Measurements from ENCODE around the gene LRP1B.

Gene LRP1B

GRCh38 chr2:140508756-140509155 lies 1622.1 kb downstream of the LRP1B start:
- Histone ChIP-seq H3K4me1 (ENCODE audit: control insufficient read depth, insufficient read depth, low read length) (no peaks in the 10 kb centered on the region), H3K36me3 (ENCODE audit: control insufficient read depth in 2 of 2, insufficient read depth in 2 of 2, low read length in 2 of 2) (no peaks in the 10 kb centered on the region), H3K9me3 (ENCODE audit: control insufficient read depth in 2 of 2, low read length in 2 of 2) (no peaks in the 10 kb centered on the region), H3K27ac (ENCODE audit: low read length) (no peak overlapping the region), H3K9ac (ENCODE audit: low read length in 2 of 2) (no peak overlapping the region), H3K27me3 (ENCODE audit: control insufficient read depth in 1 of 2, insufficient read depth in 2 of 2, low read length in 2 of 2) (no peaks in the 10 kb centered on the region), H3K4me3 (ENCODE audit: low read length in 2 of 2) (no peak overlapping the region)

- Histone ChIP-seq H3K27ac (ENCODE audit: low read length) (no peak overlapping the region), H3K4me3 (ENCODE audit: low read length in 2 of 2) (no peak overlapping the region), H3K27me3 (ENCODE audit: control insufficient read depth in 1 of 2, insufficient read depth in 2 of 2, low read length in 2 of 2) (no peaks in the 10 kb centered on the region), H3K9ac (ENCODE audit: low read length in 2 of 2) (no peak overlapping the region), H3K4me1 (ENCODE audit: control insufficient read depth, insufficient read depth, low read length) (no peaks in the 10 kb centered on the region), H3K9me3 (ENCODE audit: control insufficient read depth in 2 of 2, low read length in 2 of 2) (no peaks in the 10 kb centered on the region), H3K36me3 (ENCODE audit: control insufficient read depth in 2 of 2, insufficient read depth in 2 of 2, low read length in 2 of 2) (no peaks in the 10 kb centered on the region)
Observed at GRCh38 chr2:140506606-140507005, 1624.2 kb downstream of the LRP1B start.

- no peak overlapping the region for H3K4me3 ChIP-seq (ENCODE audit: low read length in 2 of 2)
- no peaks in the 10 kb centered on the region for H3K9me3 ChIP-seq (ENCODE audit: control insufficient read depth in 2 of 2, low read length in 2 of 2)
- H3K27me3 ChIP-seq (ENCODE audit: control insufficient read depth in 1 of 2, insufficient read depth in 2 of 2, low read length in 2 of 2), result no peaks in the 10 kb centered on the region
- no peaks in the 10 kb centered on the region for H3K36me3 ChIP-seq (ENCODE audit: control insufficient read depth in 2 of 2, insufficient read depth in 2 of 2, low read length in 2 of 2)
- H3K9ac ChIP-seq (ENCODE audit: low read length in 2 of 2), result no peak overlapping the region
- no peak overlapping the region for H3K27ac ChIP-seq (ENCODE audit: low read length)
- no peaks in the 10 kb centered on the region for H3K4me1 ChIP-seq (ENCODE audit: control insufficient read depth, insufficient read depth, low read length)
Observed at GRCh38 chr2:140504601-140505000, 1626.2 kb downstream of the LRP1B start.

GRCh38 chr2:140502951-140503630 lies 1627.7 kb downstream of the LRP1B start:
- H3K36me3 ChIP-seq (ENCODE audit: control insufficient read depth in 2 of 2, insufficient read depth in 2 of 2, low read length in 2 of 2), result no peaks in the 10 kb centered on the region
- H3K4me1 ChIP-seq (ENCODE audit: control insufficient read depth, insufficient read depth, low read length), result no peaks in the 10 kb centered on the region
- no peak overlapping the region for H3K27ac ChIP-seq (ENCODE audit: low read length)
- no peaks in the 10 kb centered on the region for H3K9me3 ChIP-seq (ENCODE audit: control insufficient read depth in 2 of 2, low read length in 2 of 2)
- no peaks in the 10 kb centered on the region for H3K27me3 ChIP-seq (ENCODE audit: control insufficient read depth in 1 of 2, insufficient read depth in 2 of 2, low read length in 2 of 2)
- no peak overlapping the region for H3K9ac ChIP-seq (ENCODE audit: low read length in 2 of 2)
- H3K4me3 ChIP-seq (ENCODE audit: low read length in 2 of 2), result no peak overlapping the region

- Histone ChIP-seq H3K27me3 (ENCODE audit: control insufficient read depth in 1 of 2, insufficient read depth in 2 of 2, low read length in 2 of 2) (no peaks in the 10 kb centered on the region), H3K9ac (ENCODE audit: low read length in 2 of 2) (no peak overlapping the region), H3K36me3 (ENCODE audit: control insufficient read depth in 2 of 2, insufficient read depth in 2 of 2, low read length in 2 of 2) (no peaks in the 10 kb centered on the region), H3K4me3 (ENCODE audit: low read length in 2 of 2) (no peak overlapping the region), H3K9me3 (ENCODE audit: control insufficient read depth in 2 of 2, low read length in 2 of 2) (no peaks in the 10 kb centered on the region), H3K4me1 (ENCODE audit: control insufficient read depth, insufficient read depth, low read length) (no peaks in the 10 kb centered on the region), H3K27ac (ENCODE audit: low read length) (no peak overlapping the region)
Observed at GRCh38 chr2:140498360-140498759, 1632.5 kb downstream of the LRP1B start.

- Histone ChIP-seq H3K27me3 (ENCODE audit: control insufficient read depth in 1 of 2, insufficient read depth in 2 of 2, low read length in 2 of 2) (no peaks in the 10 kb centered on the region), H3K4me3 (ENCODE audit: low read length in 2 of 2) (no peak overlapping the region), H3K9me3 (ENCODE audit: control insufficient read depth in 2 of 2, low read length in 2 of 2) (no peaks in the 10 kb centered on the region), H3K4me1 (ENCODE audit: control insufficient read depth, insufficient read depth, low read length) (no peaks in the 10 kb centered on the region), H3K9ac (ENCODE audit: low read length in 2 of 2) (no peak overlapping the region), H3K36me3 (ENCODE audit: control insufficient read depth in 2 of 2, insufficient read depth in 2 of 2, low read length in 2 of 2) (no peaks in the 10 kb centered on the region), H3K27ac (ENCODE audit: low read length) (no peak overlapping the region)
Observed at GRCh38 chr2:140496714-140497113, 1634.1 kb downstream of the LRP1B start.

- no peak overlapping the region for H3K27ac ChIP-seq (ENCODE audit: low read length)
- no peak overlapping the region for H3K9ac ChIP-seq (ENCODE audit: low read length in 2 of 2)
- H3K9me3 ChIP-seq (ENCODE audit: control insufficient read depth in 2 of 2, low read length in 2 of 2), result no peaks in the 10 kb centered on the region
- H3K4me1 ChIP-seq (ENCODE audit: control insufficient read depth, insufficient read depth, low read length), result no peaks in the 10 kb centered on the region
- H3K36me3 ChIP-seq (ENCODE audit: control insufficient read depth in 2 of 2, insufficient read depth in 2 of 2, low read length in 2 of 2), result no peaks in the 10 kb centered on the region
- H3K4me3 ChIP-seq (ENCODE audit: low read length in 2 of 2), result no peak overlapping the region
- H3K27me3 ChIP-seq (ENCODE audit: control insufficient read depth in 1 of 2, insufficient read depth in 2 of 2, low read length in 2 of 2), result no peaks in the 10 kb centered on the region
Observed at GRCh38 chr2:140491876-140492275, 1638.9 kb downstream of the LRP1B start.

GRCh38 chr2:140489193-140489592 lies 1641.6 kb downstream of the LRP1B start:
- H3K9me3 ChIP-seq (ENCODE audit: control insufficient read depth in 2 of 2, low read length in 2 of 2), result no peaks in the 10 kb centered on the region
- no peaks in the 10 kb centered on the region for H3K27me3 ChIP-seq (ENCODE audit: control insufficient read depth in 1 of 2, insufficient read depth in 2 of 2, low read length in 2 of 2)
- no peak overlapping the region for H3K27ac ChIP-seq (ENCODE audit: low read length)
- H3K4me3 ChIP-seq (ENCODE audit: low read length in 2 of 2), result no peak overlapping the region
- H3K9ac ChIP-seq (ENCODE audit: low read length in 2 of 2), result no peak overlapping the region
- no peaks in the 10 kb centered on the region for H3K4me1 ChIP-seq (ENCODE audit: control insufficient read depth, insufficient read depth, low read length)
- H3K36me3 ChIP-seq (ENCODE audit: control insufficient read depth in 2 of 2, insufficient read depth in 2 of 2, low read length in 2 of 2), result no peaks in the 10 kb centered on the region

- Histone ChIP-seq H3K4me3 (ENCODE audit: low read length in 2 of 2) (no peak overlapping the region), H3K27ac (ENCODE audit: low read length) (no peak overlapping the region), H3K27me3 (ENCODE audit: control insufficient read depth in 1 of 2, insufficient read depth in 2 of 2, low read length in 2 of 2) (no peaks in the 10 kb centered on the region)
Observed at GRCh38 chr2:140481136-140481535, 1649.7 kb downstream of the LRP1B start.

GRCh38 chr2:140473851-140474250 lies 1657.0 kb downstream of the LRP1B start:
- H3K9me3 ChIP-seq (ENCODE audit: control insufficient read depth in 2 of 2, low read length in 2 of 2), result no peaks in the 10 kb centered on the region
- no peak overlapping the region for H3K9ac ChIP-seq (ENCODE audit: low read length in 2 of 2)
- no peak overlapping the region for H3K27ac ChIP-seq (ENCODE audit: low read length)
- H3K4me3 ChIP-seq (ENCODE audit: low read length in 2 of 2), result no peak overlapping the region
- H3K27me3 ChIP-seq (ENCODE audit: control insufficient read depth in 1 of 2, insufficient read depth in 2 of 2, low read length in 2 of 2), result no peaks in the 10 kb centered on the region
- no peaks in the 10 kb centered on the region for H3K36me3 ChIP-seq (ENCODE audit: control insufficient read depth in 2 of 2, insufficient read depth in 2 of 2, low read length in 2 of 2)
- no peaks in the 10 kb centered on the region for H3K4me1 ChIP-seq (ENCODE audit: control insufficient read depth, insufficient read depth, low read length)

More at GRCh38 chr2:140481136-140481535, 1649.7 kb downstream of the LRP1B start:
- H3K9ac ChIP-seq (ENCODE audit: low read length in 2 of 2), result no peak overlapping the region
- H3K36me3 ChIP-seq (ENCODE audit: control insufficient read depth in 2 of 2, insufficient read depth in 2 of 2, low read length in 2 of 2), result no peaks in the 10 kb centered on the region
- H3K4me1 ChIP-seq (ENCODE audit: control insufficient read depth, insufficient read depth, low read length), result no peaks in the 10 kb centered on the region
- no peaks in the 10 kb centered on the region for H3K9me3 ChIP-seq (ENCODE audit: control insufficient read depth in 2 of 2, low read length in 2 of 2)

GRCh38 chr2:140472676-140473075 lies 1658.1 kb downstream of the LRP1B start:
- H3K9me3 ChIP-seq (ENCODE audit: control insufficient read depth in 2 of 2, low read length in 2 of 2), result no peaks in the 10 kb centered on the region

More at GRCh38 chr2:140472676-140473075, 1658.1 kb downstream of the LRP1B start:
- Histone ChIP-seq H3K36me3 (ENCODE audit: control insufficient read depth in 2 of 2, insufficient read depth in 2 of 2, low read length in 2 of 2) (no peaks in the 10 kb centered on the region), H3K4me1 (ENCODE audit: control insufficient read depth, insufficient read depth, low read length) (no peaks in the 10 kb centered on the region), H3K27me3 (ENCODE audit: control insufficient read depth in 1 of 2, insufficient read depth in 2 of 2, low read length in 2 of 2) (no peaks in the 10 kb centered on the region), H3K27ac (ENCODE audit: low read length) (no peak overlapping the region), H3K4me3 (ENCODE audit: low read length in 2 of 2) (no peak overlapping the region), H3K9ac (ENCODE audit: low read length in 2 of 2) (no peak overlapping the region)

All from stomach smooth muscle (tissue), 2 donors.